OCI-LY7 (cell line): ENCODE data around the gene MDGA2. TPM values are rescaled to one million over a fixed set of nuclear protein-coding genes. Genes with fewer than 3 reads are reported as not detected.

ENCODE experiments used
- BruUV-seq: library from RNA; stranded (reverse); fragments of 400-500 nt; replicated peaks from 2 replicates; lab custom pipeline; 2021; lab: Mats Ljungman, UMichigan
- CTCF ChIA-PET: fragments of 300-600 bp; sonication (Branson Sonifier 250); formaldehyde crosslinking; loops from one replicate; lab custom pipeline; 2022; ENCODE audit warnings: antibody characterized with exemption; ENCODE audit not compliant: unreplicated experiment; lab: Charles Lee
- POLR2A ChIA-PET: fragments of 300-600 bp; sonication (Branson Sonifier 250); formaldehyde crosslinking; loops from one replicate; lab custom pipeline; 2022; ENCODE audit warnings: antibody characterized with exemption; lab: Charles Lee
- DNase-seq: peaks from one replicate; pipeline ENCODE4 v3.0.0-alpha.2; 2015; ENCODE audit warnings: low spot score
- H2AFZ ChIP-seq: fragments of 200-600 bp; sonication (generic), shearing (Covaris generic); 2 replicates; pipeline ENCODE4 v1.6.1; 2014; ENCODE audit warnings: mild to moderate bottlenecking, antibody characterized with exemption, low read length, moderate library complexity
- H3K27ac ChIP-seq: fragments of 200-600 bp; sonication (generic); 2 replicates; pipeline ENCODE4 v1.5.1; 2014; ENCODE audit warnings: mixed run types, low read depth, mild to moderate bottlenecking, moderate library complexity, low read length, inconsistent platforms; ENCODE audit not compliant: poor library complexity, severe bottlenecking
- H3K36me3 ChIP-seq: fragments of 200-600 bp; sonication (generic); 2 replicates; pipeline ENCODE4 v1.6.1; 2014; ENCODE audit warnings: mild to moderate bottlenecking, antibody characterized with exemption, low read length, moderate library complexity, mixed read lengths; ENCODE audit not compliant: insufficient read depth
- H3K4me1 ChIP-seq: fragments of 200-600 bp; sonication (generic); 2 replicates; pipeline ENCODE4 v1.5.1; 2014; ENCODE audit warnings: mild to moderate bottlenecking, low read length; ENCODE audit not compliant: insufficient read depth, poor library complexity, severe bottlenecking
- H3K4me2 ChIP-seq: fragments of 200-600 bp; sonication (generic); 2 replicates; pipeline ENCODE4 v1.6.1; 2014; ENCODE audit warnings: mild to moderate bottlenecking, low read length
- H3K4me3 ChIP-seq: fragments of 200-600 bp; sonication (generic); 2 replicates; pipeline ENCODE4 v1.5.1; 2014; ENCODE audit warnings: mild to moderate bottlenecking, low read depth, low read length; ENCODE audit not compliant: poor library complexity, severe bottlenecking
- H3K79me2 ChIP-seq: fragments of 200-600 bp; sonication (generic); 2 replicates; pipeline ENCODE4 v1.6.1; 2016; ENCODE audit warnings: low read depth, mild to moderate bottlenecking, low read length, moderate library complexity, mixed read lengths; ENCODE audit not compliant: insufficient read depth
- H3K9me2 ChIP-seq: fragments of 200-600 bp; sonication (generic); 2 replicates; pipeline ENCODE4 v1.6.1; 2016; ENCODE audit warnings: mild to moderate bottlenecking, low read length, mixed read lengths; ENCODE audit not compliant: insufficient read depth
- H3K9me3 ChIP-seq: fragments of 200-600 bp; sonication (generic); 2 replicates; pipeline ENCODE4 v1.6.1; 2014; ENCODE audit warnings: mild to moderate bottlenecking, mixed run types, low read length, mixed read lengths
- H4K20me1 ChIP-seq: fragments of 200-600 bp; sonication (generic); 2 replicates; pipeline ENCODE4 v1.6.1; 2014; ENCODE audit warnings: mild to moderate bottlenecking, antibody characterized with exemption, low read length, moderate library complexity, mixed read lengths; ENCODE audit not compliant: insufficient read depth
- EZH2phosphoT487 ChIP-seq: fragments of 200-600 bp; sonication (generic); IDR thresholded peaks from 2 replicates; pipeline ENCODE4 v1.6.1; 2018; ENCODE audit warnings: low read depth, borderline replicate concordance, mild to moderate bottlenecking, mixed run types, antibody characterized with exemption, low read length, moderate library complexity, mixed read lengths
- intact Hi-C: fragments of 100-400 bp; cut with micrococcal nuclease; formaldehyde crosslinking; loops from one replicate; pipeline ENCODE4 v1.10.0; 2022; ENCODE audit not compliant: unreplicated experiment
- total RNA-seq, 2 experiments: library from RNA; depleted of rRNA in 1 of 2; stranded (reverse); fragments of >200 nt in 1 of 2; shearing (Covaris generic) in 1 of 2; gene quantifications; 2 replicates each; pipeline ENCODE4 v1.2.3, GENCODE V29; 2014 to 2022
- TF ChIP-seq, protein P1 (sequence below): fragments of 200-600 bp; sonication (generic); conservative IDR thresholded peaks from 2 replicates; pipeline ENCODE4 v1.5.1; 2014; ENCODE audit warnings: mild to moderate bottlenecking, antibody characterized with exemption, low read length, moderate library complexity, mixed read lengths

MDGA2 gene
- total RNA-seq, 2 experiments from 2014 or later, result not detected

DNA sequence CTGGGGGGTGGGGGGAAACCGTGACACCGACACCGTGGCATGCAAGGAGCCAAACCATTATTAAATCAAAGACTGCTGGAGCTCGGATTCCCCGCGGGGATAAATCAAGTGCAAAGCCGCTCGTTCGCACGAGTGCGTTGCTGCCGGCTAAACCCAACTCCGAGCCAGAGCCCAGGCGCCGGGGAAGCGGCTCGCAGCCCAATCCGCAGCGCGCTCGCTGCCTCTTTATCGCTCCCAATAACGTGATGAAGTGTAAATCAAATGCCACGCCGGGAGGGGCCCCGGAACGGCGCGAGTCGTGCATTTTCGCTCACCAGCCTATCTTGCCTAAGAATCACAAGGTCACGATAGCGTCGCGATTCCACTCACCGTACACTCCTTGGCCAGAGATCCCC lies 1.3 kb downstream of the MDGA2 start:
- H3K36me3 ChIP-seq, result no peaks in the 10 kb centered on the region
- H3K4me1 ChIP-seq, result no peaks in the 10 kb centered on the region
- H3K27ac ChIP-seq, result no peak overlapping the region
- H2AFZ ChIP-seq, result no peak overlapping the region
- no peaks in the 10 kb centered on the region for H4K20me1 ChIP-seq
- H3K9me3 ChIP-seq, result no peaks in the 10 kb centered on the region
- no TSS peak for BruUV-seq
- no peaks in the 10 kb centered on the region for H3K79me2 ChIP-seq
- CTCF ChIA-PET, result no interaction called here
- POLR2A ChIA-PET, result no interaction called here
- H3K4me2 ChIP-seq, result no peak overlapping the region
- H3K9me2 ChIP-seq, result no peaks in the 10 kb centered on the region
- H3K4me3 ChIP-seq, result no peak overlapping the region
- intact Hi-C loops, result no loop called here
- no peak for DNase-seq
- no peak for TF ChIP-seq EZH2phosphoT487
- TF ChIP-seq, protein P1, sequence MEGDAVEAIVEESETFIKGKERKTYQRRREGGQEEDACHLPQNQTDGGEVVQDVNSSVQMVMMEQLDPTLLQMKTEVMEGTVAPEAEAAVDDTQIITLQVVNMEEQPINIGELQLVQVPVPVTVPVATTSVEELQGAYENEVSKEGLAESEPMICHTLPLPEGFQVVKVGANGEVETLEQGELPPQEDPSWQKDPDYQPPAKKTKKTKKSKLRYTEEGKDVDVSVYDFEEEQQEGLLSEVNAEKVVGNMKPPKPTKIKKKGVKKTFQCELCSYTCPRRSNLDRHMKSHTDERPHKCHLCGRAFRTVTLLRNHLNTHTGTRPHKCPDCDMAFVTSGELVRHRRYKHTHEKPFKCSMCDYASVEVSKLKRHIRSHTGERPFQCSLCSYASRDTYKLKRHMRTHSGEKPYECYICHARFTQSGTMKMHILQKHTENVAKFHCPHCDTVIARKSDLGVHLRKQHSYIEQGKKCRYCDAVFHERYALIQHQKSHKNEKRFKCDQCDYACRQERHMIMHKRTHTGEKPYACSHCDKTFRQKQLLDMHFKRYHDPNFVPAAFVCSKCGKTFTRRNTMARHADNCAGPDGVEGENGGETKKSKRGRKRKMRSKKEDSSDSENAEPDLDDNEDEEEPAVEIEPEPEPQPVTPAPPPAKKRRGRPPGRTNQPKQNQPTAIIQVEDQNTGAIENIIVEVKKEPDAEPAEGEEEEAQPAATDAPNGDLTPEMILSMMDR, result no peak

DNA sequence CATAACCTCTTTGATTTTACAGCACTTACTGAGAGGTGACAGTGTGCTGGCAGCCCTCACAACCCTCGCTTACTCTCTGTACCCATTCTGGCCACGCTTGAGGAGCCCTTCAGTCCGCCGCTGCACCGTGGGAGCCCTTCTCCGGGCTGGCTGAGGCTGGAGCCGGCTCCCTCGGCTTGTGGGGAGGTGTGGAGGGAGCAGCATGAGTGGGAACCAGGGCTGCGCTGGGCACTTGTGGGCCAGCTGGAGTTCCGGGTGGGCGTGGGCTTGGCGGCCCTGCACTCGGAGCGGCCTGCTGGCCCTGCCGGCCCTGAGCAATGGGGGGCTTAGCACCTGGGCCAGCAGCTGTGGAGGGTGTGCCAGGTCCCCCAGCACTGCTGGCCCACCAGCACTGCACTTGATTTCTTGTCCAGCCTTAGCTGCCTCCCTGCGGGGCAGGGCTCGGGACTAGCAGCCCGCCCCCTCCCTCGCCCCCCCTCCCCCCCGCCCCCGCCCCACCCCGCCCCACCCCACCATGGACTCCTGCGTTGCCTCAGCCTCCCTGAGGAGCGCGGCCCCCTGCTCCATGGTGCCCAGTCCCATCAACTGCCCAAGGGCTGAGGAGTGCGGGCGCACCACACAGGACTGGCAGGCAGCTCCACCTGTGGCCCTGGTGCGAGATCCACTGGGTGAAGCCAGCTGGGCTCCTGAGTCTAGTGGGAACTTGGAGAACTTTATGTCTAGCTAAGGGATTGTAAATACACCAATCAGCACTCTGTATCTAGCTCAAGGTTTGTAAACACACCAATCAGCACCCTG lies 9.9 kb downstream of the MDGA2 start:
- Histone ChIP-seq H3K27ac (no peak overlapping the region), H2AFZ (no peak overlapping the region), H3K36me3 (no peaks in the 10 kb centered on the region), H3K9me3 (no peaks in the 10 kb centered on the region), H3K79me2 (no peaks in the 10 kb centered on the region), H4K20me1 (no peaks in the 10 kb centered on the region), H3K4me1 (no peaks in the 10 kb centered on the region), H3K9me2 (no peaks in the 10 kb centered on the region), H3K4me3 (no peak overlapping the region), H3K4me2 (no peak overlapping the region)
- POLR2A ChIA-PET, result interaction anchor here (0.6 kb wide), 1 partner anchor 1810 kb away, joined by 4 read pairs; no protein-coding TSS in a partner anchor
- CTCF ChIA-PET, result no interaction called here
- intact Hi-C loops, result no loop called here
- no peak for TF ChIP-seq EZH2phosphoT487
- TF ChIP-seq, protein P1, result no peak
- BruUV-seq, result no TSS peak
- DNase-seq, result no peak

DNA sequence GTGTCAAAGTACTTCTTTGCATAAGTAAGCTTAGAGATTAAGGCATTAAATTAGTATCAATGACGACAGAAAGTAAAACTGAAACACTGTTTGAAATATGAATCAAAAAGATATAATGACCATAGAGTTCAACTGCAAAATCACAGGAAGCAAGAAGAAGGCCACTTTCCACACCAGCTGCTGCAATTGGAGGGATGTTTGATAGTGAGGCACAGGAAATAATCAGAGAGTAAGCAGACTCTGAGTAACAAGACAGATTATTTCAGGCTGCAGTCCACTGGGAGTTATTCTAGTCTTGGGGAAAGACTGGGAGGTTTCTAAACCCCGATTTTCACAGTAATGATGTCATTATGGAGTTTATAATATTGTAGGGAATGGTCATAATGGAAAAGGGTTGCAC lies 12.9 kb downstream of the MDGA2 start:
- H4K20me1 ChIP-seq, result no peaks in the 10 kb centered on the region
- intact Hi-C loops, result no loop called here
- CTCF ChIA-PET, result no interaction called here
- BruUV-seq, result no TSS peak
- H3K9me2 ChIP-seq, result no peaks in the 10 kb centered on the region
- no peak for TF ChIP-seq EZH2phosphoT487
- TF ChIP-seq, protein P1, result no peak
- no peak for DNase-seq
- no peaks in the 10 kb centered on the region for H3K36me3 ChIP-seq
- no peaks in the 10 kb centered on the region for H3K4me1 ChIP-seq
- H2AFZ ChIP-seq, result no peak overlapping the region
- H3K9me3 ChIP-seq, result no peaks in the 10 kb centered on the region
- POLR2A ChIA-PET, result interaction anchor here (0.6 kb wide), 1 partner anchor 26 kb away, joined by 4 read pairs; no protein-coding TSS in a partner anchor
- H3K79me2 ChIP-seq, result no peaks in the 10 kb centered on the region
- no peak overlapping the region for H3K4me3 ChIP-seq
- no peak overlapping the region for H3K4me2 ChIP-seq
- no peak overlapping the region for H3K27ac ChIP-seq
